Right renal pelvis (tissue), 4 donors: ENCODE results near the gene MTFMT. TPM values are rescaled to one million over a fixed set of nuclear protein-coding genes. Genes with fewer than 3 reads are reported as not detected.
"Not testable (repeated sequence)": the region's sequence is repeated elsewhere in the genome, so short reads cannot be mapped to it uniquely, and the experiment has no call there.

Source experiments
- DNase-seq, 4 donors: peaks; one replicate each; pipeline ENCODE4 v3.0.0-alpha.2; 2013; ENCODE audit warnings: low read depth in 4 of 4, low spot score in 3 of 4, missing footprints in 1 of 4
- polyA plus RNA-seq, 4 donors: library from polyadenylated mRNA; unstranded; fragments of 120-200 nt; gene quantifications; one replicate each; pipeline ENCODE4 v1.2.1, GENCODE V29; 2013; ENCODE audit not compliant: insufficient read length in 4 of 4

Gene MTFMT
- polyA plus RNA-seq, 4 donors, result 14.9 to 16.4 (median 15.7) TPM

DNA sequence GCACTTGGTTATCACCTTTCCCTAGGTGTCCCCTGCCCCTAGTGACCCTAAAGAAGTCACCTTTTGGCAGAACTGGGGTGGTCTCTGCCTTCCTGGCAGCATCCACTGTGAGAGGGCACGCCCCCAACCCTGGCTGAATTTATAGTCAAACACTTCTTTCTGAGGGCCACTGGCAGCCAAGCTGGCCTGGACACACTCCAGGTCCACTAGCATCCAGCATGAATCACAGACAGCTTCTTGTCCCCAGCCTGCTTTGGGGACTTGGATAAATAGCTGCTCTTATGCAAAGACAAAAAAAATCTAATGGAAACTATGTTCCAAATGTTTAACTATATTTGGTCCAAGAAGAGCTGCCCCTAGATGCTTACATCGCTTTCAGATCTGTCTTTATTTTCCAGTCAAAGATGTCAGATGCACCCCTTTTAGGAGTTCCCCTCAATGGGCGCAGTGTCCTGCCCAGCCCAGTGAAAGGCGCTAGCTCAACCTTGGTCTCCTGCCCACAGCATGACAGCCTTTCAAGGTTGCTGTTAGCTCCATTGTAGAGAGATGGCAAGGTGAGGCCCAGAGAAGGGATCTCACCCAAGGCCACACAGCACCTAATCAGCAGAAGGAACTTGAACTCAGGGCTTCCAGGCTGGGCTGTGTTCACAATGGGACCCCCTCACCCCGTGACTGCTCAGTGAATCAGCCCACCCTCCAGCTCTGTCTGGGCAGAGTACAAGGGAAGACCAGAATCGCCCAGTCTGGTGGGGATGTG is 31.4 kb upstream of the MTFMT start:
- DNase-seq, result no peak

DNA sequence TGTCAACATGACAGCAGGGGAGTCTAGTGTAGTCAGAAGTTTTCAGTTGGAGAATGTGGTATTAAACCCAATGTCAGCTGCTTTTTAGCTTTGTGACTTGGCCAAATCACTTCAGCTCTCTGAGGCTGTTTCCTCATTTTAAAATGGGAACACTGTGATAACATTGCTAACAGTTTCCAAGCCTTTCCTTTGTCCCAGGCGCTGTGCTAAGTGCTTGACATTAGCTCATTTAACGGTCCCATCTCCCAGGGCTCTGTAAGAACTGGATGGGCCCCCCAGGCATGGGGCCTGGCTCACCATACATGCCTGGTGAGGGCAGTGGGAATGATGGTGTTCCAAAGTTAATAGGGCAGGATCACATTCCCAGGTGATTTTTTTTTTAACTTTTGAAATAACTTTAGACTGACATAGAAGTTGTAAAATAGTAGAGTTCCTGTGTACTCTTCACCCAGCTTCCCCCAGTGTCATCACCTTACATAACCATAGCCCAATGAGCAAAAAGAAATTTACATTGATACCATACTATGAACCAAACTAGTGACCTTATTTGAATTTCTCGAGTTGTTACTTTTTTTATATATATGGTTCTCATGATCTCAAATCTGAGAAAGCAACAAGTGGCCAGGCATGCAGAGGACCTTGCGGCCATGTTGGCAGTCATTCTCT is 30.6 kb upstream of the MTFMT start:
- no peak for DNase-seq

DNA sequence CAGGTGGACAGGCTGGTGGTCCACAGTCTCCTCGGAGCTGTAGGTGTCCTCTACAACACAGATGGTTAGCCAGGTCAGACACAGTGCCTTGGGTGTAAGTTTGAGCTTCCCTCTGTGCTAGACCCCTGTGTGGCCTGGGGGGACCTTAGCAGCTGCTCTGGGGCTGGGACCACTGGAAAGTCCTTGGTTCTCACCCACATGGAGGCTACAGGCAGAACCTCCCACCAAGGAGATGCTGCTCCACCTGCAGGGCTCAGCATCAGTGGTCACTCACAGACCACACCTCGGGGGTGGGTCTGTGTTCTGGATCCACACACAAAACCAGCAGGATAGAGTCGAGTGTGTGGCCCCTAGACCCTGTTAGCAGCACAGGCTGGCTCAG is 29.9 kb upstream of the MTFMT start:
- no peak for DNase-seq

DNA sequence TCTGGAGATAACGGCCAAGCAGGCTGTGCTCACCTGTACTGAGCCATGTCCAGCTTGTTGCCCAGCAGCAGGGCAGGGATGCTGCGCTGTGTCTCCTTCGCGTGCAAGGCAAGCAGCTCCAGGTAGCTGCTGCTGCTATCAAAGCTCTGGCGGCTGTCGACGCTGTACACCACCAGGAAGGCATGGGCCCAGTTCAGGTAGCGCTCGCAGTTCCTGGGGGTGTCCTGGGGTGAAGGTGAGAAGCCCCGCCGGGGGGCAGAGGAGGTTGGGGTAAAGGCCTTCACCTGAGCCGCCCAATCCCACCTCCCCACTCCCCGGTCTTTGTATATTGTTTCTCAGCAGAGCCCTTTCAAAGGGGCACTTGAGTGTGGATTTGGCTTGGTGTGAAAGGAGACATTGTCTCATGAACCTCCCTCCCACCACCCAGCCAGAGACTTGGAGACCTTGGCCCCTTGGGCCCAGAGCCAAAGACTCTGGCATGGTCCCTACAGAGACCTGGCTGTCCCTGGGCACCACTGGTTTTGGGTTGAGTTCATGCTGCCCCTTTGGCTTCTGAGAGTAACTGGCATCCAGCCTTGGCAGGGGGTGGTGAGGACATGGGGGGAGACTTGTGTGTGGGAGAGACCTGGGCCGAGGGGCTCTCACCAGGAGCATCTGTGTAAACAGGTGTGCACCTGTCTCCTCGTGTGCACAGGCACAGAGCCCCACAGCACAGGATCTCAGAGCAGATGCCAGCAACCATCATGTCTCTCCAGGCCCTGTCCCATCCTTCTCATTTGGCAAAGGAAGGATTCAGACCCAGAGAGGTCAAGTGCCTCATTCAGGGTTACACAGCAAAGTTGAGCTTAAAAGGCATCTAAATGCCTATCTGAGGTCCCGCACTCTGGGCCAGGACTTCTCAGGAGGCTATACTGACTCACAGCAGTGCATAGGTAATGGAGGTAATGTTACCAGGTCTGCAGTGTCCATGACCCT is 29.2 kb upstream of the MTFMT start:
- DNase-seq, result no peak

- no peak for DNase-seq
Observed at GRCh38 chr15:65057549-65057940, 28.1 kb upstream of the MTFMT start.

DNA sequence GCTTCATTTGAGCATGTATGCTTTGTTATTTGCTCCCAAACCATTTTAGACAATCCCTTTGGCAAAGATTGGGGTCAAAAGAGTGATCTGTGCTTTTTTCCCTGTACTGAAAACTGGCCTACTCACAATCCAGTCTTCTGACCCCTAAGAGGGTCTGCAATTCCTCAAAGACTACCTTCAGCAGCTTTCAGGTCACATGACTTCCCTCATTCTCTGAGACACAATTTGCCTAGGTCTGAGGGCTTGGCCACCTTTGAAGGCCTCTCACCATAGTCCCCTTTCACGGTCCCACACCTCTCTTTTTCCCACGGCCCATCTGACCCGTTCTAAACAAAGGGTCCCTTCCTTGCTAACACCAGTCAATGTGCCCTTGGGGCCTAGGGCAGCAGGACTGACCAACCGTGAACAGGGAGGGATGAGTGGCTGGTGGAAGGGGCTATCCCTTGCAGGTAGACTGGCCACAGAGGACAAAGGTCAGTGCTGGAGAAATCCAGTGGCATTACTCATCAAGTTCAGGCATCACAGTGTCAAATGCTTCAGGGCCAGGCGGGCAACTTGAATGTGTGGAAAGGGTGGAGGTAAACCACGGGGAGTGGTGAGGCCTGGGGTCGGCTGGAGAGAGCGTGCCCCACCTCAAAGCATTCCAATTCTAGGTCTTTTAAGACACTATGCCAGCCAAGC is 27.6 kb upstream of the MTFMT start:
- DNase-seq, result no peak

- DNase-seq, result no peak
Observed at GRCh38 chr15:65056106-65056505, 26.7 kb upstream of the MTFMT start.

DNA sequence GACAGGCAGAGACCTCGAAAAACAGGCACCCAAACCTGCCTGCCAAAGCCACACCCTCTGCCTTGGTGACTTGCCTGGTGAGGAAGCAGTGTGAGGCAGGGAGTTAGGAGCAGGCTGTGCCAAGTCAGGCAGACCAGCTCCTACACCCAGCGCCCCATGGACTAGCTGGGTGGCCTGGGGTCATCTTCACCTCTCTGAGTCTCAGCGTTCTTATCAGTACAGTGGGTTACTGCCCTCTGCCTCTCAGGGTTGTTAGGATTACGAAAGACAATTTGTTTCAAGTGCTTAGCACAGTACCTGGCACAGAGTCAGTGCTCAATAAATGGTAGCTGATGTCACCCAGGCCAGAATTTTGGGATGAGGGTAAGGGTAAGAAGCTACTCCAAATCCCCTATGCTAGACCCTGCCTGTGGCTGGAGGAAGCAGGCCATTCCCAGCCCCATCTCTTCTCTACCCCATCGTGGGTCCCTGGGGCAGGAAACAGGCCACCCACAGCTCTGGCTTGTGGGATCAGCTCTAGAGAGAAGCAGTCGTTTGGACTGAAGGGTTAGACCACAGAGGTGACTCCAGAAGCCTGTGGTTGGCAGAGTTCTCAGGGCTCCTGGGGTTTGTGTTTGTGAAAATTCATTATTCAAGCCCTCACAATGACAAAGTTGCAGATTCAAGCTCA is 25.9 kb upstream of the MTFMT start:
- DNase-seq, result no peak

DNA sequence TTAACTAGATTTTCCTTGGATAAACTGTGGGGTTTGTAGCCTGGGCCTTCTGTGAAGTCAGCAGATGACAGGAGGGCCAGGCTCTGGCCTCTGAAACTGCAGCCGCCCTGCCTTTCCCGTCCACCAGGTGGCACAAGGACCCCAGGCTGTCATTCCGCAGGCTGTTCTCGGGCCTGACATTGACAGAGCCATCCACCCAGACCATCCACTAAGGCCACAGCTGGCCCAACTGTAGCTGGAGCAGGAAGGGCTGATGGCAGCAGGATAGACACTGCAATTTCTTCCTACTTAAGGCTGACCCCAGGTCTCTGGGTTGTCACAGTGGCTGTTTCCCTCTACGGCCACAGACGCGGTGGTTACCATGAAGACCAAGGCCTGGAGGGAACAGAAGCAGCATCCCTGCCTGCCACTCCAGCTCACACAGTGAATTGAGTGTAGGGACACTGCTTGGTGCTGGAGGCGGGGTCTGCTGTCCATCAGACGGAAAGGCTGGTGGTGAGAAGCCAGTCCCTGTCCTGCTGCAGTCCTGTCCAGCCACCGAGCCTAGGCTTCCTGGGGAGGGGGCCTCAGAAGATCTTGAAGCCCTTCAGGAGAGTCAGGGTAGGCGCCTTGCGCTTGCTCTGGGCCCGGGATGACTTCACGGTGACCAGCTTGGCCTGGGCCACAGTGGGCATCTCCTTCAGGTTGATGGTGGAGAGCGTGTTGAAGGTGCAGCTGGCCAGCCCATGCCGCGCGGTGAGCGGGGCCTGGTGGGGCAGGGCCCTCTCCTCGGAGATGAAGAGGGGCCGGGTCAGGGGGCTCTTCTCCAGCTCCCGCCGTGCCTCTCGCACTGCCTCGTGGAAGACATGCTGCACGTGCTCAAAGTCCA is 25.1 kb upstream of the MTFMT start:
- DNase-seq, result no peak

DNA sequence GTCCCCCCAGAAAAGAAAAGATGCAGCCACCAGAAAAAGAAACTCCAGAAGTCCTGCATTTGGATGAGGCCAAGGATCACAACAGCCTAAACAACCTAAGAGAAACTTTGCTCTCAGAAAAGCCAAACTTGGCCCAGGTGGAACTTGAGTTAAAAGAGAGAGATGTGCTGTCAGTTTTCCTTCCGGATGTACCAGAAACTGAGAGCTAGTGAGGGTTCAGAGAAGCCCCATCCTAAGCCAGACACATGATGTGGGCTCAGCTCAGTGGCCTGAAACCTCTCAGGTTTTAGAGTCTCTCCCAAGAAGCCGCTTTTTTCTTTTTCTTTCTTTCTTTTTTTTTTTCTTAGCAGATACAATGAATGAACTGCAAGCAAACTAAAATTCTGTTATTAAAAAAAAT is 23.5 kb upstream of the MTFMT start:
- no peak for DNase-seq

DNA sequence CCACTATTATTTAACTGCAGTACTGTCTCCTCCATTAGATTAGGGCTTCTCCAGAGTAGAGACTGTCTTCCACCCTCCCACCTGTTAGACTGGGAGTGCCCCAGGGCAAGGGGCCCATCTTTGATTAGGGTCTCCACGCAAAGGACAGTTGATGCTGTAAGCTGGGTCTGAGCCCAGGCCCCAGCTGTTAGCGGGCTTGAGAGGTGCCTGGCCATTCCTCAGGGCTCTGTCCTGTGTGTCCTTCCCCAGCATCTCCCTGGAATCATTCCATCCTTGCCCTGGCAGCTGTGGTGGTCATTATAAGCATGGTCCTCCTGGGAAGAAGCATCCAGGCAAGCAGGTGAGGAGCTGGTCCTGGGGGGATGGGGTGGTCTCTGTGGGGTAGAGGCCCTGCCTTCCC is 21.8 kb upstream of the MTFMT start:
- DNase-seq, result no peak

DNA sequence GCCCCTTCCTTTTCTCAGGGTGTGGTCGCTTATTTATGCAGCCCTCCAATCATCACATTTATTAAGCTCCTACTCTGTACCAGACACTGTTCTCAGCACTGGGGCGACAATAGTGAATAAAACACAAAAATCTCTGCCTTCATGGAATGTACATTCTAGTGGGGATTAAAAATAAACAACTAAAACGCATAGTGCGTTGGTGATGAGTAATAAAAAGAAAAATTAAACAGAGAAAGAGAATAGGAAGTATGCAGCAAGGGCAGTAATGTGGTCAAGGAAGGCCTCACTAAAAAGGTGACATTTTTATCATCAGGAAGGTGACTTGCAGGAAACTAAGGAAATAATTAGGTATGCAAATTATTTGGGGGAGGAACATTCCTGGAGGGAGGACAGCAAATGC is 20.8 kb upstream of the MTFMT start:
- DNase-seq, result no peak

DNA sequence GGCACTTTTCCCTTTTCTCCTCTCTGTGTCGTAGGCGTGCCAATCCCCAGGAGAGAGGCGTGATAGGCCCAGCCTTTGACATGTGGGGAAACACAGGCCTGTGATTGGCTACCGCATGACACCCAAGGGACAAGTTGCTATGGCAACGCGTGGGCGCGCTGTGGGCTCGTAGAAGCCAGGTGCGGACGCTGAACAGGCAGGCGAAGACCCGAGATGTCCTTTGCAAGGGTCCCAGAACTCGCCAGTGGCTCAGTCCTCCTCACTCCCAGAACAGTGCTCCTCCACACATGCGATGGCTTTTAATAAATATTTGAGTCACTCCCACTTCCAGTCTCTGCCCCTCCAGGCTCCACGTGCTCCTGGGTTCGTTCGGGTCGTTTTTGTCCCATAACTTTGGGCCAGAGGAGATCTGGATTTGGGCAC is 20.0 kb upstream of the MTFMT start:
- peak in 3 of 4 donors; percentile 74 to 84 (median 81) for DNase-seq

- DNase-seq, result no peak
Observed at GRCh38 chr15:65048241-65048640, 18.8 kb upstream of the MTFMT start.

GRCh38 chr15:65044724-65045481 is 15.5 kb upstream of the MTFMT start, which contains the start of gene SLC51B:
Gene SLC51B (plus strand): TSS chr15:65045387. CDS start chr15:65050005, 4,618 bp downstream.
- no peak for DNase-seq

DNA sequence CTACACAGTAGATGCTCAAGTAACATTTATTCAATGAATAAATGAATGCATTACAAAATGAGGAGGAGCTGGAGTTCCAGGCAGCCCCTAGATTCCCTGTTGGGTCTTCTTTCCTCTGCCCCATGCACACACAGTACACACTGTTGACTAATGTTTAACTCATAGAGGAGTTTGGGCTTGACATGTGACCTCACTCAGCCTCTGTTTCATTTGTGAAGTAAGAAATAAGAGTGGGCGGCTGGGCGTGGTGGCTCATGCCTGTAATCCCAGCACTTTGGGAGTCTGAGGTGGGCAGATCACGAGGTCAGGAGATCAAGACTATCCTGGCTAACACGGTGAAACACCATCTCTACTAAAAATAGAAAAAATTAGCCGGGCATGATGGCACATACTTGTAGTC is 14.8 kb upstream of the MTFMT start:
- not testable (repeated sequence) for DNase-seq

- no peak for DNase-seq
Observed at GRCh38 chr15:65042776-65043327, 13.4 kb upstream of the MTFMT start.

DNA sequence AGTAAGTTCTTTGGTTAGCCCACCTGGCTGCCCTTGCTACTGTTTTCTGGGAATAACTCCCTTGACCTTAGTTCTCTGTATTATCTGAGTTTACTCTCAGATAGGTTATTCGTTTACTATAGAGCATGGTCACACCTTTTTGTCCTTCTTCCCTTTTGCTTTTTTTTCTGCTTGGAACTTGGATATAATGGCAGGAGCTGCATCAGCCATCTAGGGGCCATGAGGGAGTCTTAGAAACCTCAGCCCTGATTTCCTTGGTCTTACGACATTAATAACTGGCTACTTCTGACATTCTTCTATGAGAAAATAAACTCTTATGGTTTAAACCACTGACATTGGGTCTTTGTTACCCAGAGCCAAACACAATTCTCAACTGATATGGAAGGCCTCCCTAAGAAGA is 12.3 kb upstream of the MTFMT start:
- DNase-seq, result no peak
